PC-9 (cell line): Measurements from ENCODE around the gene PGLYRP2.

ENCODE experiments used
- EZH2 ChIP-seq: fragments of 200-600 bp; sonication (generic); IDR thresholded peaks from 2 replicates; pipeline ENCODE4 v1.8.0; 2017; ENCODE audit warnings: antibody characterized with exemption, low read depth
- TF ChIP-seq, protein P1 (sequence below): fragments of 200-600 bp; sonication (generic); conservative IDR thresholded peaks from 2 replicates; pipeline ENCODE4 v1.6.1; 2017; ENCODE audit warnings: mixed run types, antibody characterized with exemption, mild to moderate bottlenecking, moderate library complexity

DNA sequence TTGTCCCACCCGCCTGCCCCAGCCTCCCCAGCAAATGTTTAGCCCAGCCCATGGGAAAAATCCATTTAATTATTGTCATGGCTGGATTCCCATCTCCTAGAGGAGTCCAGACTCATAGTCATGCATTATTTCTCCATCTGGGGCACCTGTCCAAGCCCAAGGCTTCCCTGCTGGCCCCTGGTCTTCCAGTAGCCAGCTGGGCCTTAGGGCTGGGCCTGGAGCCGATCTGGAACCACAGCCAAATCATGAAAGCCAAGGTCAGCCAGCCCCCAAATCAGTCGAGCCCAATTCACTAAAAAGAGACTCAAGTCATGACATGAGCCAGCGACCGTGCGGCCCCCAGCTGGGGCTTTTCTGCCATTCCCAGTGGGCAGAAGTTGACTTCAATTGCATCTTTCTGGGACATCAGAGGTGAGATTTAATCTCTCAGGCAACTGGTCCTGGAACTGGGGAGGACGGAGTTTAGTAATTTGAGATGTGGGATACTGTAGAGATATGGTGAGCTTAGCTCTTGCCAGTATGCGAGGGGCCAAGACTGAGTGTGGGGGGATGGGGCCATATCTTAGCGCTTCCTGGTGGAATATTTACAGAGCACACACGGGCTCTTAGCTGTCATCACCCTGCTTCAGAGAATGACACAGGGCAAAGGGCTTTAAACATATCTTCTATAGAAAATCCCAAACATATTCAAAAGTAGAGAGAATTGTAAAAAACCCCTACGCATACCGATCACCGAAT is 9.4 kb upstream of the PGLYRP2 start:
- no peak for TF ChIP-seq EZH2
- TF ChIP-seq, protein P1, sequence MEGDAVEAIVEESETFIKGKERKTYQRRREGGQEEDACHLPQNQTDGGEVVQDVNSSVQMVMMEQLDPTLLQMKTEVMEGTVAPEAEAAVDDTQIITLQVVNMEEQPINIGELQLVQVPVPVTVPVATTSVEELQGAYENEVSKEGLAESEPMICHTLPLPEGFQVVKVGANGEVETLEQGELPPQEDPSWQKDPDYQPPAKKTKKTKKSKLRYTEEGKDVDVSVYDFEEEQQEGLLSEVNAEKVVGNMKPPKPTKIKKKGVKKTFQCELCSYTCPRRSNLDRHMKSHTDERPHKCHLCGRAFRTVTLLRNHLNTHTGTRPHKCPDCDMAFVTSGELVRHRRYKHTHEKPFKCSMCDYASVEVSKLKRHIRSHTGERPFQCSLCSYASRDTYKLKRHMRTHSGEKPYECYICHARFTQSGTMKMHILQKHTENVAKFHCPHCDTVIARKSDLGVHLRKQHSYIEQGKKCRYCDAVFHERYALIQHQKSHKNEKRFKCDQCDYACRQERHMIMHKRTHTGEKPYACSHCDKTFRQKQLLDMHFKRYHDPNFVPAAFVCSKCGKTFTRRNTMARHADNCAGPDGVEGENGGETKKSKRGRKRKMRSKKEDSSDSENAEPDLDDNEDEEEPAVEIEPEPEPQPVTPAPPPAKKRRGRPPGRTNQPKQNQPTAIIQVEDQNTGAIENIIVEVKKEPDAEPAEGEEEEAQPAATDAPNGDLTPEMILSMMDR = no peak
